OCI-LY1 (cell line): ENCODE results near the gene C2orf68.

Experiments used
- CTCF ChIP-seq: fragments of 200-600 bp; sonication (generic), shearing (Covaris generic); IDR thresholded peaks from 2 replicates; pipeline ENCODE4 v1.5.1; 2017; ENCODE audit warnings: mild to moderate bottlenecking, antibody characterized with exemption, low read length, moderate library complexity, mixed read lengths
- EZH2 ChIP-seq: fragments of 200-600 bp; sonication (generic), shearing (Covaris generic); IDR thresholded peaks from 2 replicates; pipeline ENCODE4 v1.8.0; 2017; ENCODE audit warnings: borderline replicate concordance, mixed run types, mild to moderate bottlenecking, antibody characterized with exemption, low read length, moderate library complexity, mixed read lengths

GRCh38 chr2:85615413-85615728 lies 3.5 kb upstream of the C2orf68 start:
- TF ChIP-seq CTCF (no peak), EZH2 (no peak)
